Neural progenitor cell (in vitro differentiated cells): ENCODE measurements around the gene NSRP1.

ENCODE experiments used
- EZH2 ChIP-seq: fragments of 200-600 bp; sonication (generic); IDR thresholded peaks from 2 replicates; pipeline ENCODE4 v1.6.1; 2017; ENCODE audit warnings: antibody characterized with exemption, mild to moderate bottlenecking, moderate library complexity
- EZH2phosphoT487 ChIP-seq: fragments of 200-600 bp; sonication (generic); IDR thresholded peaks from 2 replicates; pipeline ENCODE4 v1.6.1; 2017; ENCODE audit warnings: antibody characterized with exemption
- TF ChIP-seq, protein P1 (sequence below): fragments of 200-600 bp; sonication (generic); IDR thresholded peaks from 2 replicates; pipeline ENCODE4 v1.5.1; 2017; ENCODE audit warnings: antibody characterized with exemption, mild to moderate bottlenecking

DNA sequence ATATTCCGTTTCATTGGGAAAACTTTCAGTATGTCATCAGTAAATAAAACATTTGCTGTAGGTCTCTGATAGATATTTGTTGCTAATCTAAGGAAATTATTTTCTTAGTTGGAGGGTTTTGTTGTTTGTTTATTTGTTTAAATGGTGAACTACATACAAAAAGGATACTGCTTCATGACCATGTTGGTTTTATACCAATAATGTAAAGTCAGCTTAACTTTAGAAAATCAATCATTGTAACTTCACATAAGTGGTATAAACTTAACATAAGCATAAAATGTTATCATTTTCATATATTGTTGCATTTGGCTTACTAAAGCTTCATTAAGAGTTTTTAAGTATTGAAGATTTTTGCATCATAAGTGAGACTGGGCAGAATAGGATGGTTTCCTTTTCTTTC lies 57.9 kb downstream of the NSRP1 start:
- TF ChIP-seq EZH2 (no peak), EZH2phosphoT487 (no peak)
- TF ChIP-seq, protein P1, sequence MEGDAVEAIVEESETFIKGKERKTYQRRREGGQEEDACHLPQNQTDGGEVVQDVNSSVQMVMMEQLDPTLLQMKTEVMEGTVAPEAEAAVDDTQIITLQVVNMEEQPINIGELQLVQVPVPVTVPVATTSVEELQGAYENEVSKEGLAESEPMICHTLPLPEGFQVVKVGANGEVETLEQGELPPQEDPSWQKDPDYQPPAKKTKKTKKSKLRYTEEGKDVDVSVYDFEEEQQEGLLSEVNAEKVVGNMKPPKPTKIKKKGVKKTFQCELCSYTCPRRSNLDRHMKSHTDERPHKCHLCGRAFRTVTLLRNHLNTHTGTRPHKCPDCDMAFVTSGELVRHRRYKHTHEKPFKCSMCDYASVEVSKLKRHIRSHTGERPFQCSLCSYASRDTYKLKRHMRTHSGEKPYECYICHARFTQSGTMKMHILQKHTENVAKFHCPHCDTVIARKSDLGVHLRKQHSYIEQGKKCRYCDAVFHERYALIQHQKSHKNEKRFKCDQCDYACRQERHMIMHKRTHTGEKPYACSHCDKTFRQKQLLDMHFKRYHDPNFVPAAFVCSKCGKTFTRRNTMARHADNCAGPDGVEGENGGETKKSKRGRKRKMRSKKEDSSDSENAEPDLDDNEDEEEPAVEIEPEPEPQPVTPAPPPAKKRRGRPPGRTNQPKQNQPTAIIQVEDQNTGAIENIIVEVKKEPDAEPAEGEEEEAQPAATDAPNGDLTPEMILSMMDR = no peak
